Left lung (tissue), 10 donors: ENCODE results near the gene HMCN1. TPM values are rescaled to one million over a fixed set of nuclear protein-coding genes. Genes with fewer than 3 reads are reported as not detected.

Experiments
- ATAC-seq: fragments of 200-7000 bp; cut with Tn5 transposase; one replicate; pipeline ENCODE4 v1.9.1; 2020; ENCODE audit warnings: moderate library complexity
- DNase-seq, 4 donors: peaks; one replicate each; pipeline ENCODE4 v3.0.0-alpha.2; 2013 to 2020
- H3K27ac ChIP-seq, 2 donors: fragments of 200-600 bp; sonication (generic) in 1 of 2; one replicate each; pipeline versions ENCODE4 v1.5.0 to v1.8.0; 2020 to 2021
- H3K27me3 ChIP-seq, 2 donors: fragments of 200-600 bp; sonication (generic) in 1 of 2; one replicate each; pipeline versions ENCODE4 v1.5.0 to v1.8.0; 2020 to 2021
- H3K36me3 ChIP-seq, 2 donors: fragments of 200-600 bp; sonication (generic) in 1 of 2; one replicate each; pipeline versions ENCODE4 v1.5.0 to v1.8.0; 2020 to 2021
- H3K4me1 ChIP-seq, 2 donors: fragments of 200-600 bp; one replicate each; pipeline ENCODE4 v1.8.0; 2021
- H3K4me3 ChIP-seq, 2 donors: fragments of 200-600 bp; sonication (generic) in 1 of 2; one replicate each; pipeline versions ENCODE4 v1.5.0 to v1.8.0; 2020 to 2021; ENCODE audit warnings: mild to moderate bottlenecking in 1 of 2
- H3K9me3 ChIP-seq, 2 donors: fragments of 200-600 bp; sonication (generic) in 1 of 2; one replicate each; pipeline versions ENCODE4 v1.5.0 to v1.8.0; 2020 to 2021
- CTCF ChIP-seq, 2 donors: fragments of 200-600 bp; sonication (generic) in 1 of 2; IDR thresholded peaks; one replicate each; pipeline versions ENCODE4 v1.5.0 to v1.8.0; 2021; ENCODE audit warnings: antibody characterized with exemption in 2 of 2
- intact Hi-C, 2 donors: fragments of 100-400 bp; cut with DNase I; formaldehyde crosslinking; loops; one replicate each; pipeline versions ENCODE4 v1.11.2 to v1.14.2; 2022
- polyA plus RNA-seq, 6 donors: library from polyadenylated mRNA; unstranded; fragments of 120-200 nt; gene quantifications; one replicate each; pipeline ENCODE4 v1.2.1, GENCODE V29; 2013; ENCODE audit not compliant: insufficient read length in 6 of 6
- total RNA-seq, 2 donors: library from RNA; stranded (reverse); fragmentation: NEBNext Ultra II Directional; extraction: Animal tissue kit (Norgen Biotek cat#: 25700); gene quantifications; one replicate each; pipeline ENCODE4 v1.2.1, GENCODE V29; 2021
- donor health status: DM: no; HTN: yes; CAD: no.
- donor health status: DM: no; HTN: no; CAD: no.

The HMCN1 gene
- total and polyA plus RNA-seq, 8 donors, result 24.0 to 91.0 (median 48.7) TPM

GRCh38 chr1:186202271-186202764 is 468.1 kb downstream of the HMCN1 start:
- H3K27ac ChIP-seq, result peak overlapping the region in 1 of 2 donors; percentile 57
- H3K36me3 ChIP-seq, result no peaks in the 10 kb centered on the region
- peaks cover 0 to 3% of the 10 kb centered on the region in 2 donors for H3K4me1 ChIP-seq
- H3K4me3 ChIP-seq, result no peak overlapping the region
- ATAC-seq (peak; percentile 67), DNase-seq (peak in 3 of 4 donors; percentile 39 to 76 (median 63))
- no peak for TF ChIP-seq CTCF (IDR thresholded peaks at IDR 0.05)
- no peaks in the 10 kb centered on the region for H3K9me3 ChIP-seq
- intact Hi-C loops, result no loop called here
- H3K27me3 ChIP-seq, result no peaks in the 10 kb centered on the region

- Histone ChIP-seq H3K4me1 (peaks cover 0 to 3% of the 10 kb centered on the region in 2 donors), H3K4me3 (no peak overlapping the region), H3K36me3 (no peaks in the 10 kb centered on the region), H3K27ac (peak overlapping the region in 1 of 2 donors; percentile 57), H3K9me3 (no peaks in the 10 kb centered on the region), H3K27me3 (no peaks in the 10 kb centered on the region)
- intact Hi-C loops, result no loop called here
- ATAC-seq (no peak), DNase-seq (peak in 2 of 4 donors; percentile 42 to 52)
- TF ChIP-seq CTCF (IDR thresholded peaks at IDR 0.05), result no peak
These were observed 468.6 kb downstream of the HMCN1 start for GRCh38 chr1:186202776-186203175.

- DNase-seq, result no peak
- Histone ChIP-seq H3K36me3 (no peaks in the 10 kb centered on the region), H3K4me1 (peaks cover 0 to 3% of the 10 kb centered on the region in 2 donors), H3K9me3 (no peaks in the 10 kb centered on the region), H3K27me3 (no peaks in the 10 kb centered on the region), H3K4me3 (no peak overlapping the region), H3K27ac (peak overlapping the region in 1 of 2 donors; percentile 26)
- no peak for TF ChIP-seq CTCF (IDR thresholded peaks at IDR 0.05)
- intact Hi-C loops, result no loop called here
- ATAC-seq, result no peak
These were observed 471.9 kb downstream of the HMCN1 start for GRCh38 chr1:186206048-186206570.

- no peaks in the 10 kb centered on the region for H3K36me3 ChIP-seq
- TF ChIP-seq CTCF (IDR thresholded peaks at IDR 0.05), result no peak
- H3K27ac ChIP-seq, result peak overlapping the region in 1 of 2 donors; percentile 20
- no peaks in the 10 kb centered on the region for H3K27me3 ChIP-seq
- intact Hi-C loops, result no loop called here
- ATAC-seq (no peak), DNase-seq (no peak)
- peaks cover 0 to 3% of the 10 kb centered on the region in 2 donors for H3K4me1 ChIP-seq
- H3K4me3 ChIP-seq, result no peak overlapping the region
- no peaks in the 10 kb centered on the region for H3K9me3 ChIP-seq
These were observed 473.3 kb downstream of the HMCN1 start for GRCh38 chr1:186207391-186208085.

- ATAC-seq, result peak; percentile 6
- intact Hi-C loops, result no loop called here
- no peak overlapping the region for H3K27ac ChIP-seq
- peak in 1 of 4 donors; percentile 34 for DNase-seq
- no peaks in the 10 kb centered on the region for H3K27me3 ChIP-seq
- peaks cover 0 to 3% of the 10 kb centered on the region in 2 donors for H3K4me1 ChIP-seq
- no peaks in the 10 kb centered on the region for H3K36me3 ChIP-seq
- no peaks in the 10 kb centered on the region for H3K9me3 ChIP-seq
- TF ChIP-seq CTCF (IDR thresholded peaks at IDR 0.05), result no peak
- no peak overlapping the region for H3K4me3 ChIP-seq
These were observed 474.4 kb downstream of the HMCN1 start for GRCh38 chr1:186208405-186209129.
